Endothelial cell of umbilical vein (primary cell): ENCODE results near the gene LAIR1. TPM values are rescaled to one million over a fixed set of nuclear protein-coding genes. Genes with fewer than 3 reads are reported as not detected.
A peak's percentile ranks its signal among the peaks of the same experiment; 100 is the strongest.

Source experiments
- BruUV-seq: library from RNA; stranded (reverse); fragments of 400-500 nt; replicated peaks from 2 replicates; lab custom pipeline; 2021; lab: Mats Ljungman, UMichigan
- CTCF ChIA-PET: fragments of 300-600, 350-600 bp; sonication (Branson Sonifier 250); formaldehyde crosslinking; loops from one replicate; lab custom pipeline; 2021; ENCODE audit warnings: antibody characterized with exemption, inconsistent platforms; lab: Charles Lee
- POLR2A ChIA-PET: fragments of 300-600, 350-600 bp; sonication (Branson Sonifier 250); formaldehyde crosslinking; loops from one replicate; lab custom pipeline; 2021; ENCODE audit warnings: antibody characterized with exemption, inconsistent platforms; lab: Charles Lee
- DNase-seq: peaks from one replicate; pipeline ENCODE4 v3.0.0-alpha.2; 2011; ENCODE audit warnings: low read depth, low spot score
- FAIRE-seq: peaks from 2 replicates; lab custom pipeline; 2011; peaks lifted over from hg19 to GRCh38; lab: Jason Lieb, UNC
- H2AFZ ChIP-seq: 2 replicates; pipeline ENCODE4 v1.6.0; 2012; ENCODE audit warnings: low read depth, low read length, control low read depth, inconsistent platforms
- H3K27ac ChIP-seq: 2 replicates; pipeline ENCODE4 v1.5.1; 2011; ENCODE audit warnings: low read depth, mild to moderate bottlenecking, control low read depth, low read length, moderate library complexity; ENCODE audit not compliant: insufficient read depth
- H3K27me3 ChIP-seq, 2 experiments: 2 replicates each; pipeline versions ENCODE4 v1.6.0 to v1.6.1; 2011; ENCODE audit warnings: low read length in 2 of 2, mixed read lengths in 1 of 2; ENCODE audit not compliant: control insufficient read depth in 2 of 2, insufficient read depth in 2 of 2
- H3K36me3 ChIP-seq, 2 experiments: 2 replicates in 1 of 2; 3 replicates in 1 of 2; pipeline ENCODE4 v1.5.1; 2011; ENCODE audit warnings: low read length in 2 of 2, mild to moderate bottlenecking in 1 of 2, moderate library complexity in 1 of 2; ENCODE audit not compliant: control insufficient read depth in 2 of 2, insufficient read depth in 2 of 2; ENCODE audit errors: extremely low read depth in 1 of 2
- H3K4me1 ChIP-seq: 3 replicates; pipeline ENCODE4 v1.5.1; 2011; ENCODE audit warnings: mild to moderate bottlenecking, low read length; ENCODE audit not compliant: control insufficient read depth, insufficient read depth; ENCODE audit errors: extremely low read depth
- H3K4me2 ChIP-seq: 2 replicates; pipeline ENCODE4 v1.6.1; 2011; ENCODE audit warnings: low read length, control low read depth, mixed read lengths; ENCODE audit not compliant: insufficient read depth
- H3K4me3 ChIP-seq, 3 experiments: fragments of 200-600 bp in 1 of 3; sonication (generic), shearing (Covaris generic) in 1 of 3; replicated peaks in 1 of 3; 2 replicates each; pipeline ENCODE4 v1.5.1; 2011 to 2016; ENCODE audit warnings: control low read depth in 3 of 3, low read length in 3 of 3, mild to moderate bottlenecking in 2 of 3, inconsistent platforms in 1 of 3, low read depth in 1 of 3, moderate library complexity in 1 of 3; ENCODE audit not compliant: insufficient read depth in 1 of 3
- H3K79me2 ChIP-seq: 2 replicates; pipeline ENCODE4 v1.6.0; 2012; ENCODE audit warnings: low read length, inconsistent platforms; ENCODE audit not compliant: control insufficient read depth, insufficient read depth
- H3K9ac ChIP-seq: replicated peaks from 2 replicates; pipeline ENCODE3; 2011; ENCODE audit warnings: low read length, control low read depth; ENCODE audit not compliant: insufficient read depth; ENCODE audit errors: extremely low read depth
- H3K9me1 ChIP-seq: replicated peaks from 3 replicates; pipeline ENCODE4 v1.6.0; 2011; ENCODE audit warnings: mild to moderate bottlenecking, low read length; ENCODE audit not compliant: control insufficient read depth, insufficient read depth; ENCODE audit errors: extremely low read depth
- H3K9me3 ChIP-seq: replicated peaks from 2 replicates; pipeline ENCODE4 v1.5.1; 2012; ENCODE audit warnings: low read length, inconsistent platforms; ENCODE audit not compliant: control insufficient read depth, insufficient read depth
- H4K20me1 ChIP-seq: replicated peaks from 2 replicates; pipeline ENCODE3; 2011; ENCODE audit warnings: mild to moderate bottlenecking, low read length; ENCODE audit not compliant: control insufficient read depth, insufficient read depth; ENCODE audit errors: extremely low read depth
- EZH2 ChIP-seq: IDR thresholded peaks from 2 replicates; pipeline ENCODE4 v1.6.1; 2012; ENCODE audit warnings: borderline replicate concordance, low read depth, mild to moderate bottlenecking, moderate library complexity, low read length, inconsistent platforms; ENCODE audit not compliant: severe bottlenecking
- FOS ChIP-seq: IDR thresholded peaks from 2 replicates; pipeline ENCODE4 v1.6.1; 2011; ENCODE audit warnings: mild to moderate bottlenecking, low read length, moderate library complexity, borderline replicate concordance; ENCODE audit not compliant: insufficient read depth
- GATA2 ChIP-seq: IDR thresholded peaks from 2 replicates; pipeline ENCODE4 v1.7.0; 2011; ENCODE audit warnings: low read depth, mild to moderate bottlenecking, moderate library complexity, mixed read lengths, low read length; ENCODE audit not compliant: insufficient read length, insufficient read depth
- JUN ChIP-seq: IDR thresholded peaks from 2 replicates; pipeline ENCODE4 v1.6.1; 2011; ENCODE audit warnings: borderline replicate concordance, low read depth; ENCODE audit not compliant: insufficient read length, insufficient read depth
- MYC ChIP-seq: IDR thresholded peaks from one replicate; pipeline ENCODE4 v1.6.1; 2011; ENCODE audit warnings: mild to moderate bottlenecking, low read depth, low read length
- POLR2A ChIP-seq: IDR thresholded peaks from 2 replicates; pipeline ENCODE4 v1.6.1; 2012; ENCODE audit warnings: low read depth, mild to moderate bottlenecking, control low read depth, low read length
- POLR2AphosphoS5 ChIP-seq: IDR thresholded peaks from 2 replicates; pipeline ENCODE4 v1.6.1; 2012; ENCODE audit warnings: low read depth, mild to moderate bottlenecking, control low read depth, low read length, moderate library complexity; ENCODE audit not compliant: insufficient read depth
- dilution Hi-C: fragments of 300-500 bp; cut with MboI; formaldehyde crosslinking; loops from one replicate; pipeline ENCODE4 v1.15.0; 2019; ENCODE audit warnings: low sequenced_read_pairs; ENCODE audit not compliant: extremely low pct_ligation_motif_present
- intact Hi-C: fragments of 100-400 bp; cut with micrococcal nuclease; formaldehyde crosslinking; loops from one replicate; pipeline ENCODE4 v1.10.0; 2022
- polyA plus RNA-seq, 4 experiments: library from polyadenylated mRNA; depleted of rRNA in 3 of 4; stranded (reverse) in 3 of 4; unstranded in 1 of 4; fragments of >200 nt; gene quantifications; 2 replicates each; pipeline versions ENCODE4 v1.2.1 to v1.2.3, GENCODE V29; 2011 to 2012; ENCODE audit warnings: missing spikeins in 1 of 4
- total RNA-seq: library from RNA; stranded (reverse); gene quantifications from 2 replicates; pipeline ENCODE4 v1.2.3, GENCODE V29; 2021
- TF ChIP-seq, protein P1 (sequence below), 2 donors: IDR thresholded peaks; 1 replicate in 1 of 2; 2 replicates in 1 of 2; pipeline ENCODE4 v1.5.1; 2011; ENCODE audit warnings: low read length in 2 of 2, mild to moderate bottlenecking in 2 of 2, moderate library complexity in 2 of 2, control low read depth in 1 of 2, inconsistent platforms in 1 of 2, low read depth in 1 of 2; ENCODE audit not compliant: insufficient read depth in 1 of 2; ENCODE audit errors: extremely low read depth in 1 of 2
- TF ChIP-seq, protein P2 (sequence below): IDR thresholded peaks from 2 replicates; pipeline ENCODE4 v1.6.1; 2011; ENCODE audit not compliant: insufficient read depth, insufficient read length

Gene LAIR1
- total and polyA plus RNA-seq, 2 donors (not counting 3 experiments of a cell fraction or from before 2014, with no cell fraction given), result not detected

DNA sequence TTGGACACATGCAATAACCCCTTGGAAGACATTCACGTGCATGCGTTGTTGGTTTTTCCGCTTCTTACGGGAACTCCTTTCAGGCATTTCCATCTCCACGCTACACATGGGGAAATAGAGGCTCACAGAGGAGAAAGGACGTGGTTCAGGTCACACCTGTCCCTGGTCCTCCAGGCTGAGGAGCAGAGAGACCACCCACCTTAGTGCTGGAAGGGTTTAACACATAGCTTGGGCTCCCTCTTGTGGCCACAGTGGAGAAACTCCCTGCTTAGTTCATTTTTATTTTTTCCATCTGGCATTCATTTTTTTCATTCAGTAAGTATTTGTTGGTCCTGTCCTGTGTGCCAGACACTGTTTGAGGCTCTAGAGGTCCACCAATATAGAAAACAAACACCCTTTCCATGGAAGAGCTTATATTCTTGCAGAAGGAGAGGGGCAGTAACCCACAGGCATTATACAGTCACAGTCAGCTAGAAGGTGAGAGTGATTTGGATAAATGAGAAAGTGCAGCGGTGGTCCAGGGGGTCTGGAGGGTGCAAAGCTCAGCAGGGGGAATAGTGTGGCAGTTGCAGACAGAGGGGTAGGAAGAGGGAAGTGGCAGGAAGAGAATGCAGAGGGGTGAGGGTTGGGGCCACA lies 26.3 kb upstream of the LAIR1 start:
- POLR2A ChIA-PET, result no interaction called here
- intact Hi-C loops, result loop anchor here (1.0 to 5.0 kb wide), 3 partner anchors 34 to 598 kb away; no protein-coding TSS in a partner anchor

DNA sequence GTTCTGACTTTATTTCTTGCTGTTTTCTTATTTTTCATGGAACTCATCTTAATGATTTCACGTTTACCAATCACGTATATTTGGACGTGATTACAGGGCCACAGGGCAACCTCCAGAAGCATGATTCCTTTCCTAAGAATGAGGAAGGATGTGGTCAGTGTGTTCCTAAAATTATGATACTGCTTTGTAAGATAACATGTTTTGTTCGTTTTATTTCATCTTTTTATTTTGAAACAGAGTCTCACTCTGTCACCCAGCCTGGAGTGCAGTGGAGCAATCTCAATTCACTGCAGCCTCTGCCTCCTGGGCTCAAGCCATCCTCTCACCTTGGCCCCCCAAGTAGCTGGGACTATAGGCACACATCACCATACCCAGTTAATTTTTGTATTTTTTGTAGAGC lies 24.8 kb upstream of the LAIR1 start:
- ChIA-PET POLR2A (no interaction called here), CTCF (interaction anchor here (1.6 to 2.6 kb wide), 3 partner anchors 65 to 597 kb away, joined by 4 to 24 read pairs (median 5); no protein-coding TSS in a partner anchor)
- Histone ChIP-seq H3K4me3 (no peak overlapping the region), H4K20me1 (no peaks in the 10 kb centered on the region), H2AFZ (no peak overlapping the region), H3K9me1 (no peaks in the 10 kb centered on the region), H3K79me2 (no peaks in the 10 kb centered on the region), H3K4me2 (no peak overlapping the region), H3K9ac (no peak overlapping the region), H3K36me3 (no peaks in the 10 kb centered on the region), H3K4me1 (peaks cover 19% of the 10 kb centered on the region), H3K27ac (no peak overlapping the region), H3K27me3 (peaks cover 1 to 4% of the 10 kb centered on the region in 2 experiments), H3K9me3 (no peaks in the 10 kb centered on the region)
- DNase-seq (no peak), FAIRE-seq (peak; percentile 40)
- intact Hi-C loops (no loop called here), dilution Hi-C loops (no loop called here)
- TF ChIP-seq, protein P1, sequence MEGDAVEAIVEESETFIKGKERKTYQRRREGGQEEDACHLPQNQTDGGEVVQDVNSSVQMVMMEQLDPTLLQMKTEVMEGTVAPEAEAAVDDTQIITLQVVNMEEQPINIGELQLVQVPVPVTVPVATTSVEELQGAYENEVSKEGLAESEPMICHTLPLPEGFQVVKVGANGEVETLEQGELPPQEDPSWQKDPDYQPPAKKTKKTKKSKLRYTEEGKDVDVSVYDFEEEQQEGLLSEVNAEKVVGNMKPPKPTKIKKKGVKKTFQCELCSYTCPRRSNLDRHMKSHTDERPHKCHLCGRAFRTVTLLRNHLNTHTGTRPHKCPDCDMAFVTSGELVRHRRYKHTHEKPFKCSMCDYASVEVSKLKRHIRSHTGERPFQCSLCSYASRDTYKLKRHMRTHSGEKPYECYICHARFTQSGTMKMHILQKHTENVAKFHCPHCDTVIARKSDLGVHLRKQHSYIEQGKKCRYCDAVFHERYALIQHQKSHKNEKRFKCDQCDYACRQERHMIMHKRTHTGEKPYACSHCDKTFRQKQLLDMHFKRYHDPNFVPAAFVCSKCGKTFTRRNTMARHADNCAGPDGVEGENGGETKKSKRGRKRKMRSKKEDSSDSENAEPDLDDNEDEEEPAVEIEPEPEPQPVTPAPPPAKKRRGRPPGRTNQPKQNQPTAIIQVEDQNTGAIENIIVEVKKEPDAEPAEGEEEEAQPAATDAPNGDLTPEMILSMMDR (IDR thresholded peaks at IDR 0.05; ENCODE audit: extremely low read depth in 1 of 2, insufficient read depth in 1 of 2, low read depth in 1 of 2, low read length in 2 of 2), result no peak
- TF ChIP-seq POLR2AphosphoS5 (no peak), EZH2 (no peak), FOS (peak; percentile 12), MYC (no peak), GATA2 (peak; percentile 32), JUN (peak; percentile 29), POLR2A (no peak)
- TF ChIP-seq, protein P2, sequence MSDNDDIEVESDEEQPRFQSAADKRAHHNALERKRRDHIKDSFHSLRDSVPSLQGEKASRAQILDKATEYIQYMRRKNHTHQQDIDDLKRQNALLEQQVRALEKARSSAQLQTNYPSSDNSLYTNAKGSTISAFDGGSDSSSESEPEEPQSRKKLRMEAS, result no peak
- no TSS peak for BruUV-seq

More for the DNA sequence above, 26.3 kb upstream of the LAIR1 start:
- no peaks in the 10 kb centered on the region for H4K20me1 ChIP-seq
- no peak overlapping the region for H3K9ac ChIP-seq
- TF ChIP-seq JUN, result no peak
- TF ChIP-seq, protein P1 (IDR thresholded peaks at IDR 0.05; ENCODE audit: extremely low read depth in 1 of 2, insufficient read depth in 1 of 2, low read depth in 1 of 2, low read length in 2 of 2), result peak; percentile 58 to 69
- dilution Hi-C loops, result no loop called here
- H3K79me2 ChIP-seq, result no peaks in the 10 kb centered on the region
- DNase-seq (peak; percentile 57), FAIRE-seq (peak; percentile 92)
- H3K9me1 ChIP-seq, result no peaks in the 10 kb centered on the region
- CTCF ChIA-PET, result interaction anchor here (0.6 to 2.6 kb wide), 17 partner anchors 9 to 619 kb away, joined by 3 to 24 read pairs (median 4); partner anchors contain the start of gene LENG8
- H3K27me3 ChIP-seq, result peaks cover 1 to 4% of the 10 kb centered on the region in 2 experiments
- H2AFZ ChIP-seq, result no peak overlapping the region
- no TSS peak for BruUV-seq
- no peak overlapping the region for H3K27ac ChIP-seq
- H3K9me3 ChIP-seq, result no peaks in the 10 kb centered on the region
- H3K36me3 ChIP-seq, result no peaks in the 10 kb centered on the region
- H3K4me1 ChIP-seq, result peaks cover 19% of the 10 kb centered on the region
- no peak overlapping the region for H3K4me3 ChIP-seq
- no peak overlapping the region for H3K4me2 ChIP-seq
